ENCODE measurements around the gene HMG20A. TPM values are rescaled to one million over a fixed set of nuclear protein-coding genes. Genes with fewer than 3 reads are reported as not detected.

HMG20A gene
- total RNA-seq, 1 experiment from 2014 or later = 62.2 TPM

- H3K36me3 Mint-ChIP-seq = peaks cover 24% of the 10 kb centered on the region
- H3K27ac Mint-ChIP-seq = no peak overlapping the region; the same call in 1 of the 2 replicates
- H3K4me3 Mint-ChIP-seq = no peak overlapping the region
- peaks cover 14% of the 10 kb centered on the region for H3K4me1 Mint-ChIP-seq
- CTCF ChIA-PET = interaction anchor here (2.7 kb wide), 1 partner anchor 41 kb away, joined by 10 read pairs; no protein-coding TSS in a partner anchor
- DNase-seq (ENCODE audit: low spot score) (no peak), ATAC-seq (no peak)
- H3K27me3 Mint-ChIP-seq (ENCODE audit: low read depth) = no peaks in the 10 kb centered on the region
- POLR2A ChIA-PET = no interaction called here
- peaks cover 7% of the 10 kb centered on the region for H3K9me3 Mint-ChIP-seq
- no peak for TF ChIP-seq GTF2I (CRISPR knock-in tag; conservative IDR thresholded peaks at IDR 0.05)
Measured at GRCh38 chr15:77455696-77456321, 35.1 kb downstream of the HMG20A start.

- no peaks in the 10 kb centered on the region for H3K9me3 Mint-ChIP-seq
- no peak overlapping the region for H3K4me3 Mint-ChIP-seq
- no peak for DNase-seq (ENCODE audit: low spot score)
- ATAC-seq = no peak
- H3K36me3 Mint-ChIP-seq = peaks cover 16% of the 10 kb centered on the region
- H3K27me3 Mint-ChIP-seq (ENCODE audit: low read depth) = no peaks in the 10 kb centered on the region
- POLR2A ChIA-PET = interaction anchor here (0.6 kb wide), 1 partner anchor 86 kb away, joined by 3 read pairs; no protein-coding TSS in a partner anchor
- no peak for TF ChIP-seq E2F4 (CRISPR knock-in tag; IDR thresholded peaks at IDR 0.05; ENCODE audit: borderline replicate concordance, low read depth)
- CTCF ChIA-PET = interaction anchor here (2.7 kb wide), 1 partner anchor 41 kb away, joined by 10 read pairs; no protein-coding TSS in a partner anchor
- no peak overlapping the region; the same call in 1 of the 2 replicates for H3K27ac Mint-ChIP-seq
- H3K4me1 Mint-ChIP-seq = peaks cover 14% of the 10 kb centered on the region
Measured at GRCh38 chr15:77456746-77457145, 36.1 kb downstream of the HMG20A start.

- H3K27ac Mint-ChIP-seq = peak overlapping the region; percentile 27
- no peak overlapping the region for H3K4me3 Mint-ChIP-seq
- ATAC-seq = no peak
- ChIA-PET POLR2A (interaction anchor here (0.6 kb wide), 1 partner anchor 86 kb away, joined by 3 read pairs; no protein-coding TSS in a partner anchor), CTCF (interaction anchor here (0.9 to 2.7 kb wide), 2 partner anchors 27 to 40 kb away, joined by 3 to 10 read pairs; no protein-coding TSS in a partner anchor)
- peaks cover 16% of the 10 kb centered on the region for H3K36me3 Mint-ChIP-seq
- H3K27me3 Mint-ChIP-seq (ENCODE audit: low read depth) = no peaks in the 10 kb centered on the region
- TF ChIP-seq ATF2 (CRISPR knock-in tag; IDR thresholded peaks at IDR 0.05; ENCODE audit: borderline replicate concordance, low read depth) = no peak
- TF ChIP-seq RORB (CRISPR knock-in tag; IDR thresholded peaks at IDR 0.05) = no peak
- TF ChIP-seq STAT6 (CRISPR knock-in tag; conservative IDR thresholded peaks at IDR 0.05; ENCODE audit: low read depth) = no peak
- TF ChIP-seq CBFB (CRISPR knock-in tag; IDR thresholded peaks at IDR 0.05; ENCODE audit: low read depth) = no peak
- TF ChIP-seq GRHL2 (CRISPR knock-in tag; IDR thresholded peaks at IDR 0.05; ENCODE audit: insufficient replicate concordance, severe bottlenecking) = no peak
- no peak for TF ChIP-seq CTCF (IDR thresholded peaks at IDR 0.05)
- no peak for TF ChIP-seq SMAD3 (CRISPR knock-in tag; IDR thresholded peaks at IDR 0.05; ENCODE audit: borderline replicate concordance)
- TF ChIP-seq ZBTB43 (CRISPR knock-in tag; IDR thresholded peaks at IDR 0.05) = no peak
- TF ChIP-seq HMGXB4 (CRISPR knock-in tag; IDR thresholded peaks at IDR 0.05) = no peak
- TF ChIP-seq MYBL2 (CRISPR knock-in tag; IDR thresholded peaks at IDR 0.05) = no peak
- TF ChIP-seq MAX (CRISPR knock-in tag; IDR thresholded peaks at IDR 0.05) = no peak
- H3K4me1 Mint-ChIP-seq = peaks cover 14% of the 10 kb centered on the region
- no peak for DNase-seq (ENCODE audit: low spot score)
- H3K9me3 Mint-ChIP-seq = no peaks in the 10 kb centered on the region
Measured at GRCh38 chr15:77457191-77457904, 36.7 kb downstream of the HMG20A start.

Measured in WTC11 (cell line).